Loucy (cell line): ENCODE results near the gene WDR7.

Experiments used
- H2AFZ ChIP-seq: fragments of 200-600 bp; sonication (generic); 2 replicates; pipeline ENCODE4 v1.6.0; 2016; ENCODE audit warnings: antibody characterized with exemption, mild to moderate bottlenecking, low read length, moderate library complexity
- H3F3A ChIP-seq: fragments of 200-600 bp; 2 replicates; pipeline ENCODE4 v1.6.0; 2016; ENCODE audit warnings: antibody characterized with exemption, low read depth, mild to moderate bottlenecking
- H3K27me3 ChIP-seq: fragments of 200-600 bp; sonication (generic); 2 replicates; pipeline ENCODE4 v1.6.1; 2014; ENCODE audit warnings: low read length, mild to moderate bottlenecking; ENCODE audit not compliant: insufficient read depth, poor library complexity, severe bottlenecking
- H3K36me3 ChIP-seq: fragments of 200-600 bp; sonication (generic); 2 replicates; pipeline ENCODE4 v1.6.1; 2016; ENCODE audit warnings: low read length; ENCODE audit not compliant: insufficient read depth
- H3K4me1 ChIP-seq: fragments of 200-600 bp; sonication (generic); 2 replicates; pipeline ENCODE4 v1.5.1; 2014; ENCODE audit warnings: low read length, mild to moderate bottlenecking; ENCODE audit not compliant: insufficient read depth, poor library complexity, severe bottlenecking
- H3K4me2 ChIP-seq: fragments of 200-600 bp; sonication (generic); 2 replicates; pipeline ENCODE4 v1.6.0; 2014; ENCODE audit warnings: antibody characterized with exemption, low read length, low read depth, mild to moderate bottlenecking; ENCODE audit not compliant: poor library complexity, severe bottlenecking
- H3K4me3 ChIP-seq: fragments of 200-600 bp; sonication (generic); 2 replicates; pipeline ENCODE4 v1.5.1; 2014; ENCODE audit warnings: low read length, mild to moderate bottlenecking, mixed read lengths; ENCODE audit not compliant: poor library complexity, severe bottlenecking
- H3K79me2 ChIP-seq: fragments of 200-600 bp; sonication (generic); 2 replicates; pipeline ENCODE4 v1.6.1; 2014; ENCODE audit warnings: low read length; ENCODE audit not compliant: insufficient read depth
- H3K9ac ChIP-seq: fragments of 200-600 bp; sonication (generic); 2 replicates; pipeline ENCODE4 v1.6.0; 2014; ENCODE audit warnings: mild to moderate bottlenecking, low read depth, low read length, moderate library complexity; ENCODE audit not compliant: poor library complexity, severe bottlenecking
- H3K9me2 ChIP-seq: fragments of 200-600 bp; sonication (generic); replicated peaks from 2 replicates; pipeline ENCODE4 v1.6.1; 2016; ENCODE audit warnings: low read depth, low read length, mixed read lengths
- H3K9me3 ChIP-seq: fragments of 200-600 bp; sonication (generic); 2 replicates; pipeline ENCODE4 v1.6.1; 2014; ENCODE audit warnings: mild to moderate bottlenecking, antibody characterized with exemption, low read length, low read depth; ENCODE audit not compliant: insufficient read depth
- H4K20me1 ChIP-seq: fragments of 200-600 bp; sonication (generic); 2 replicates; pipeline ENCODE4 v1.6.0; 2014; ENCODE audit warnings: antibody characterized with exemption, low read length, mild to moderate bottlenecking; ENCODE audit not compliant: insufficient read depth, poor library complexity, severe bottlenecking
- EZH2phosphoT487 ChIP-seq: fragments of 200-600 bp; IDR thresholded peaks from 2 replicates; pipeline ENCODE4 v1.6.1; 2018; ENCODE audit warnings: antibody characterized with exemption, mild to moderate bottlenecking, moderate library complexity, borderline replicate concordance
- TF ChIP-seq, protein P1 (sequence below): fragments of 200-600 bp; sonication (generic); conservative IDR thresholded peaks from 2 replicates; pipeline ENCODE4 v1.5.1; 2014; ENCODE audit warnings: mild to moderate bottlenecking, antibody characterized with exemption, low read length

WDR7 gene

GRCh38 chr18:56743115-56743514, 92.0 kb downstream of the WDR7 start:
- Histone ChIP-seq H3K9ac (no peak overlapping the region), H3K27me3 (no peaks in the 10 kb centered on the region), H3K36me3 (no peaks in the 10 kb centered on the region), H3K9me3 (no peaks in the 10 kb centered on the region), H3K79me2 (no peaks in the 10 kb centered on the region), H3K4me1 (peaks cover 4% of the 10 kb centered on the region), H3F3A (no peaks in the 10 kb centered on the region), H3K4me3 (no peak overlapping the region), H3K9me2 (no peaks in the 10 kb centered on the region), H4K20me1 (no peaks in the 10 kb centered on the region), H2AFZ (no peak overlapping the region), H3K4me2 (no peak overlapping the region)
- no peak for TF ChIP-seq EZH2phosphoT487
- TF ChIP-seq, protein P1, sequence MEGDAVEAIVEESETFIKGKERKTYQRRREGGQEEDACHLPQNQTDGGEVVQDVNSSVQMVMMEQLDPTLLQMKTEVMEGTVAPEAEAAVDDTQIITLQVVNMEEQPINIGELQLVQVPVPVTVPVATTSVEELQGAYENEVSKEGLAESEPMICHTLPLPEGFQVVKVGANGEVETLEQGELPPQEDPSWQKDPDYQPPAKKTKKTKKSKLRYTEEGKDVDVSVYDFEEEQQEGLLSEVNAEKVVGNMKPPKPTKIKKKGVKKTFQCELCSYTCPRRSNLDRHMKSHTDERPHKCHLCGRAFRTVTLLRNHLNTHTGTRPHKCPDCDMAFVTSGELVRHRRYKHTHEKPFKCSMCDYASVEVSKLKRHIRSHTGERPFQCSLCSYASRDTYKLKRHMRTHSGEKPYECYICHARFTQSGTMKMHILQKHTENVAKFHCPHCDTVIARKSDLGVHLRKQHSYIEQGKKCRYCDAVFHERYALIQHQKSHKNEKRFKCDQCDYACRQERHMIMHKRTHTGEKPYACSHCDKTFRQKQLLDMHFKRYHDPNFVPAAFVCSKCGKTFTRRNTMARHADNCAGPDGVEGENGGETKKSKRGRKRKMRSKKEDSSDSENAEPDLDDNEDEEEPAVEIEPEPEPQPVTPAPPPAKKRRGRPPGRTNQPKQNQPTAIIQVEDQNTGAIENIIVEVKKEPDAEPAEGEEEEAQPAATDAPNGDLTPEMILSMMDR, result no peak

GRCh38 chr18:56747032-56747658, 96.0 kb downstream of the WDR7 start:
- Histone ChIP-seq H3K9ac (no peak overlapping the region), H3K9me3 (no peaks in the 10 kb centered on the region), H3K27me3 (no peaks in the 10 kb centered on the region), H3K9me2 (no peaks in the 10 kb centered on the region), H3K4me2 (no peak overlapping the region), H2AFZ (no peak overlapping the region), H4K20me1 (no peaks in the 10 kb centered on the region), H3K79me2 (no peaks in the 10 kb centered on the region), H3K36me3 (no peaks in the 10 kb centered on the region), H3K4me1 (peaks cover 4% of the 10 kb centered on the region), H3F3A (no peaks in the 10 kb centered on the region), H3K4me3 (no peak overlapping the region)
- TF ChIP-seq, protein P1, result no peak
- TF ChIP-seq EZH2phosphoT487, result no peak

GRCh38 chr18:56747857-56748256, 96.7 kb downstream of the WDR7 start:
- Histone ChIP-seq H3K27me3 (no peaks in the 10 kb centered on the region), H3K9me3 (no peaks in the 10 kb centered on the region), H3K9ac (no peak overlapping the region), H3K4me1 (peaks cover 10% of the 10 kb centered on the region), H3K79me2 (no peaks in the 10 kb centered on the region), H3K4me3 (no peak overlapping the region), H2AFZ (no peak overlapping the region), H3F3A (no peaks in the 10 kb centered on the region), H3K9me2 (no peaks in the 10 kb centered on the region), H3K36me3 (no peaks in the 10 kb centered on the region), H4K20me1 (no peaks in the 10 kb centered on the region), H3K4me2 (no peak overlapping the region)
- TF ChIP-seq, protein P1, result no peak
- no peak for TF ChIP-seq EZH2phosphoT487
